Parathyroid adenoma (tissue), 2 donors: ENCODE data around the gene HMOX2.
A peak's percentile ranks its signal among the peaks of the same experiment; 100 is the strongest.

Source experiments
- H2AFZ ChIP-seq: fragments of 300-600 bp; sonication (generic); one replicate; pipeline ENCODE4 v1.7.0; 2017; ENCODE audit warnings: antibody characterized with exemption, mild to moderate bottlenecking
- H3K27ac ChIP-seq: fragments of 300-600 bp; sonication (generic); one replicate; pipeline ENCODE4 v1.7.0; 2017
- H3K27me3 ChIP-seq: fragments of 300-600 bp; sonication (generic); one replicate; pipeline ENCODE4 v1.7.0; 2017; ENCODE audit warnings: low read length; ENCODE audit not compliant: control insufficient read depth, insufficient read depth
- H3K36me3 ChIP-seq: fragments of 300-600 bp; sonication (generic); one replicate; pipeline ENCODE4 v1.7.0; 2017; ENCODE audit warnings: low read length; ENCODE audit not compliant: control insufficient read depth, insufficient read depth
- H3K4me1 ChIP-seq: fragments of 300-600 bp; sonication (generic); one replicate; pipeline ENCODE4 v1.7.0; 2017; ENCODE audit warnings: control low read depth
- H3K4me2 ChIP-seq: fragments of 300-600 bp; sonication (generic); one replicate; pipeline ENCODE4 v1.7.0; 2017; ENCODE audit warnings: low read length
- H3K4me3 ChIP-seq: fragments of 300-600 bp; sonication (generic); one replicate; pipeline ENCODE4 v1.7.0; 2017; ENCODE audit warnings: low read depth, low read length
- H3K79me2 ChIP-seq: fragments of 300-600 bp; sonication (generic); one replicate; pipeline ENCODE4 v1.7.0; 2017; ENCODE audit warnings: control low read depth
- H3K9ac ChIP-seq: fragments of 300-600 bp; sonication (generic); one replicate; pipeline ENCODE4 v1.7.0; 2017; ENCODE audit warnings: mild to moderate bottlenecking
- H3K9me3 ChIP-seq: fragments of 300-600 bp; sonication (generic); one replicate; pipeline ENCODE4 v1.7.0; 2017; ENCODE audit warnings: low read length; ENCODE audit not compliant: control insufficient read depth
- TF ChIP-seq, protein P1 (sequence below): fragments of 300-600 bp; sonication (generic); IDR thresholded peaks from one replicate; pipeline ENCODE4 v1.7.0; 2017; ENCODE audit warnings: antibody characterized with exemption, mild to moderate bottlenecking
- donor health status: primary hyperparathyroidism.

The HMOX2 gene

DNA sequence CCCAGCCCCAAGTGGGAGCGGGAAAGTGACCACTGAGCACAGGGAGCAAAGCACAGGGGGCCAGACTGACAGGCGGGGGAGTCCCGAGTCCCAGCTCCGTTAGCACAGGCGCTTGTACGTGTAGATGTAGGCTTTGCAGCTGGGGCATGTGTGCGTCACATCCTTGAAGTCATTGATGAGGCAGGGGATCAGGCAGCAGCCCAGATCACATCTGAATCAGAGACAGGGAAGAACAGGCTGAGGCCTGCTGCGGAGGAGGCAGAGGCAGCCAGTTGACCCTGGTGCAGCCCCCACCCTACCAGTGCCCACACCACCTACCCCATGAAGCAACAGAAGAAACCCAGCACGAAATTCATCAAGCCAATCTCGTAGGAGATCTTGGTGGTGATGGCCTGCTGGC, 36.3 kb downstream of the HMOX2 start:
- H3K4me1 ChIP-seq, result no peaks in the 10 kb centered on the region
- H3K9ac ChIP-seq, result no peak overlapping the region
- H3K4me3 ChIP-seq, result no peak overlapping the region
- H3K9me3 ChIP-seq, result no peaks in the 10 kb centered on the region
- no peaks in the 10 kb centered on the region for H3K36me3 ChIP-seq
- no peak overlapping the region for H3K27ac ChIP-seq
- no peak overlapping the region for H3K4me2 ChIP-seq
- no peaks in the 10 kb centered on the region for H3K79me2 ChIP-seq
- no peak overlapping the region for H2AFZ ChIP-seq
- no peaks in the 10 kb centered on the region for H3K27me3 ChIP-seq
- TF ChIP-seq, protein P1, sequence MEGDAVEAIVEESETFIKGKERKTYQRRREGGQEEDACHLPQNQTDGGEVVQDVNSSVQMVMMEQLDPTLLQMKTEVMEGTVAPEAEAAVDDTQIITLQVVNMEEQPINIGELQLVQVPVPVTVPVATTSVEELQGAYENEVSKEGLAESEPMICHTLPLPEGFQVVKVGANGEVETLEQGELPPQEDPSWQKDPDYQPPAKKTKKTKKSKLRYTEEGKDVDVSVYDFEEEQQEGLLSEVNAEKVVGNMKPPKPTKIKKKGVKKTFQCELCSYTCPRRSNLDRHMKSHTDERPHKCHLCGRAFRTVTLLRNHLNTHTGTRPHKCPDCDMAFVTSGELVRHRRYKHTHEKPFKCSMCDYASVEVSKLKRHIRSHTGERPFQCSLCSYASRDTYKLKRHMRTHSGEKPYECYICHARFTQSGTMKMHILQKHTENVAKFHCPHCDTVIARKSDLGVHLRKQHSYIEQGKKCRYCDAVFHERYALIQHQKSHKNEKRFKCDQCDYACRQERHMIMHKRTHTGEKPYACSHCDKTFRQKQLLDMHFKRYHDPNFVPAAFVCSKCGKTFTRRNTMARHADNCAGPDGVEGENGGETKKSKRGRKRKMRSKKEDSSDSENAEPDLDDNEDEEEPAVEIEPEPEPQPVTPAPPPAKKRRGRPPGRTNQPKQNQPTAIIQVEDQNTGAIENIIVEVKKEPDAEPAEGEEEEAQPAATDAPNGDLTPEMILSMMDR, result no peak

DNA sequence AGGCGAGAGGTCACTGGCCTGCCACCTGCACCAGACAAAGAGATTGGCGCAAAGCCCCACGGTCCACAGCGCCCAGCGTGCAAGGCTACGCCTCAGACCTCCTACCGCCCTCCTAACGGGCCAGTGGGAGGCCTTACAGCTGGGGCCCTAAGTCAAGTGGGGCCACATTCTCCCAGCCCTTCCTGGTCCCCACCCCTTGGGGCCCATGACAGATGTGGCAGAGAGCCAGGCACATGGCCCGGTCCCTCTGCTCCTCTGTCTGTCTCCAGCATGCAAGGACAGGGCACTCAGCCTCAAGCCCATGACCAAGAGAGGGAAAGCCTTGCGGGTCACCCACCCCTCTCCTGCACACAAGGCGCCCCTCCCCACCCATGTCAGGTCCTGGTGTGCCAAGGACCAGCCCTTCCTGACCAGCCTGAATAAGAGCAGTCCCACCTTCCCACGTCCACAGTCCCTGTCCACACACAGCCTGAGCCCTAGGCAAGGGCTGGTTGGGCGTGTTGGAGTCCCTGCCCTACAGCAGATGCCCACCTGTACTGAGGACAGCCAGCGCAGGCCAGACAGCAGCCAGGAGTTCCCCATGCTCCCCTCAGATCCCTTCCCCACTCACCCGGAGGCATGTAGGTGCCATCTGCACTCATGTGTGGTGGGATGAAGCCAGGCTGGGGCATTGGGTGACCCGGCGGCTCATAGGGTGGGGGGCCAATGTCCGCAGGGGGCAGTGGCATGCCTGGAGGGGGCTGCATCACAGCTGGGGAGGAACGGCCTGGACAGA, 37.1 kb downstream of the HMOX2 start:
- Histone ChIP-seq H3K27me3 (no peaks in the 10 kb centered on the region), H3K9ac (no peak overlapping the region), H3K36me3 (no peaks in the 10 kb centered on the region), H3K27ac (no peak overlapping the region), H3K9me3 (no peaks in the 10 kb centered on the region), H3K4me1 (no peaks in the 10 kb centered on the region), H2AFZ (no peak overlapping the region), H3K4me3 (no peak overlapping the region), H3K79me2 (no peaks in the 10 kb centered on the region), H3K4me2 (no peak overlapping the region)
- TF ChIP-seq, protein P1, result no peak

DNA sequence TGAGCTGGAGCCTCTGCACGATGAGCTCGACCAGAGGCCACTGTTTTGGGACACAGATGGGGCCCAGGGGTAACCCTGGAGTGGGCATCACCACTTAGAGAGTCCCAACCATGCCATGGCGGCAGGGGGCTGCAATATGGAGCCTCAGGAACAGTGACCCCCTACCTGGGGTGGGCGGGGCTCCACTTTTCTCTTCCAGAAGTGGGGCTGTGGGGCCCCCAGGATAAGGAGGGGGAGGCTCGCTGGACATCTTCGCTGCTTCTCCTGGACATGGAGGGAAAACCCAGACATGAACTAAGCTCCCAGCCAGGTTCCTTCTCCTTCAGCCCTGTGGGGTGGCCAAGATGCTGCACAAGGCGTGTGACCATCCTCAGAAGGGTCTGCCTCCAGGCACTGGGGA, 37.7 kb downstream of the HMOX2 start:
- no peak overlapping the region for H2AFZ ChIP-seq
- H3K4me3 ChIP-seq, result no peak overlapping the region
- no peak overlapping the region for H3K9ac ChIP-seq
- no peaks in the 10 kb centered on the region for H3K27me3 ChIP-seq
- H3K36me3 ChIP-seq, result no peaks in the 10 kb centered on the region
- TF ChIP-seq, protein P1, result no peak
- H3K79me2 ChIP-seq, result no peaks in the 10 kb centered on the region
- H3K9me3 ChIP-seq, result no peaks in the 10 kb centered on the region
- no peak overlapping the region for H3K27ac ChIP-seq
- no peak overlapping the region for H3K4me2 ChIP-seq
- H3K4me1 ChIP-seq, result no peaks in the 10 kb centered on the region

DNA sequence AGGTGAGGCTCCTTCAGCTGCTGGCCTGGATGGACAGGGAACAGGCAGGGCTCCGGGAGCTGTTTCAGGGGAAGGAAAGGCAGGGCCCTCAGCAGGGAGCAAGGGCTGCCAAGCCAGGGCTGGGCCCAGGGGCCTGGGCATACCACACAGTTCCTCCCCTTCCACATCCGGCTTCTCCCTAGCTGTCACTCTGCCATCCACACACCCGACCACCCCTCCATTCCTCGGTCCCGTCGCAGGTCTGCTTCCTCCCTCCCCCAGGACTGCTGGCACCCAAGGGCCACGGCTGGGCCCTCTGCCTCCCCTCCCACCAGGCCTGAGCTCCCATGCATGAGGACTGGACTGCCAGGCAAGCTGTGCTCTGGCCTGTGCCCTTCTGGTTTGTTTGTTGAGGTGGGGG, 38.4 kb downstream of the HMOX2 start:
- Histone ChIP-seq H2AFZ (no peak overlapping the region), H3K36me3 (no peaks in the 10 kb centered on the region), H3K9me3 (no peaks in the 10 kb centered on the region), H3K9ac (no peak overlapping the region), H3K4me1 (no peaks in the 10 kb centered on the region), H3K27ac (peak overlapping the region; percentile 37), H3K27me3 (no peaks in the 10 kb centered on the region), H3K4me2 (no peak overlapping the region), H3K79me2 (no peaks in the 10 kb centered on the region), H3K4me3 (no peak overlapping the region)
- TF ChIP-seq, protein P1, result no peak

DNA sequence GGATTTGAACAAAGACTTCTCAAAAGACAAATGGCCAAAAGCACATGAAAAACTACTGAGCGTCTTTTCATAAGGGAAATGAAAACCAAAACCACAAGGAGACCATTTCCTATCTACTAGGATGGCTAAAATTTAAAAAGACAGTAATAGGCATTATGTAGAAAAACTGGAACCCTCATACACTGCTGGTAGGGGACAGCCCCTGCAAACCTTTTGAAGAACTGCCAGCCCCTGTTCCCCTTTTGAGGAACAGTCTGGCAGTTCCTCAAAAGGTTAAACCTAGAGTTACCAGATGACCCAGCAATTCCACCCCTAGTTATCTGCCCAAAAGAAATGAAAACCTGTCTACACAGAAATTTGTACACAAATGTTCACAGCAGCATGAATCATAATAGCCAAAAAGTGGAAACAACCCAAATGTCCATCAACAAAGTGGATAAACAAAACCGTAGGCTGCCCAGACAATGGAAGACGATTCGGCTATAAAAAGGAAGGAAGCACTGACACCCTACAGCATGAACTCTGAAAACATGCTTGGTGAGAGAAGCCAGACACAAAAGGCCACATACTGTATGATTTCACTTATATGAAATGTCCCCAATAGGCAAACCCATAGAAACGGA, 39.5 kb downstream of the HMOX2 start:
- Histone ChIP-seq H3K27ac (no peak overlapping the region), H3K4me3 (no peak overlapping the region), H2AFZ (no peak overlapping the region), H3K36me3 (no peaks in the 10 kb centered on the region), H3K9ac (no peak overlapping the region), H3K79me2 (no peaks in the 10 kb centered on the region), H3K4me1 (no peaks in the 10 kb centered on the region), H3K9me3 (no peaks in the 10 kb centered on the region), H3K4me2 (no peak overlapping the region), H3K27me3 (no peaks in the 10 kb centered on the region)
- TF ChIP-seq, protein P1, result no peak
